Esophagus muscularis mucosa (tissue), 3 donors: Measurements from ENCODE around the gene VWC2L.

Source experiments
- CTCF ChIP-seq, 3 experiments: fragments of 200-600 bp in 2 of 3; fragments of 450-650 bp in 1 of 3; sonication (generic) in 2 of 3; IDR thresholded peaks; one replicate each; pipeline ENCODE4 v1.5.1; 2017 to 2019; ENCODE audit warnings: antibody characterized with exemption in 3 of 3, mild to moderate bottlenecking in 2 of 3, moderate library complexity in 1 of 3
- POLR2A ChIP-seq: fragments of 450-650 bp; IDR thresholded peaks from one replicate; pipeline ENCODE4 v1.6.1; 2017; ENCODE audit warnings: antibody characterized with exemption, moderate library complexity, mild to moderate bottlenecking, low read depth
- POLR2AphosphoS5 ChIP-seq, 2 donors: sonication (generic); formaldehyde crosslinking; IDR thresholded peaks; one replicate each; pipeline ENCODE4 v1.6.1; 2017; ENCODE audit warnings: antibody characterized with exemption in 2 of 2

- TF ChIP-seq POLR2AphosphoS5 (IDR thresholded peaks at IDR 0.05) (no peak), POLR2A (no peak), CTCF (IDR thresholded peaks at IDR 0.05) (no peak)
These were observed 132.0 kb downstream of the VWC2L start for GRCh38 chr2:214542866-214543265.
